Thyroid gland (tissue), 4 donors: Measurements from ENCODE around the gene KIDINS220. TPM values are rescaled to one million over a fixed set of nuclear protein-coding genes. Genes with fewer than 3 reads are reported as not detected.

ENCODE experiments used
- DNase-seq, 2 donors: peaks; one replicate each; pipeline ENCODE4 v3.0.0-alpha.2; 2019
- H3K27ac ChIP-seq, 3 donors: fragments of 200-600 bp; sonication (generic); 1 replicate in 2 of 3; 2 replicates in 1 of 3; pipeline ENCODE4 v1.5.1; 2016 to 2019; ENCODE audit warnings: mild to moderate bottlenecking in 1 of 3, moderate library complexity in 1 of 3
- H3K27me3 ChIP-seq: fragments of 200-600 bp; sonication (generic); one replicate; pipeline ENCODE4 v1.5.1; 2019
- H3K36me3 ChIP-seq, 2 donors: fragments of 200-600 bp; sonication (generic); one replicate each; pipeline ENCODE4 v1.5.1; 2016 to 2019
- H3K4me1 ChIP-seq, 2 donors: fragments of 200-600 bp; sonication (generic); one replicate each; pipeline ENCODE4 v1.5.1; 2017 to 2019
- H3K4me3 ChIP-seq, 3 donors: fragments of 200-600 bp; sonication (generic); replicated peaks in 1 of 3; 1 replicate in 2 of 3; 2 replicates in 1 of 3; pipeline ENCODE4 v1.5.1; 2016; ENCODE audit warnings: mild to moderate bottlenecking in 1 of 3
- H3K9me3 ChIP-seq: fragments of 200-600 bp; sonication (generic); one replicate; pipeline ENCODE4 v1.5.1; 2017
- CTCF ChIP-seq, 6 experiments: fragments of 200-600 bp in 3 of 6; fragments of 450-650 bp in 3 of 6; sonication (generic) in 3 of 6; IDR thresholded peaks; one replicate each; pipeline ENCODE4 v1.5.1; 2016 to 2019; ENCODE audit warnings: antibody characterized with exemption in 6 of 6, mild to moderate bottlenecking in 2 of 6, inconsistent platforms in 1 of 6, moderate library complexity in 1 of 6
- POLR2A ChIP-seq, 2 donors: fragments of 450-650 bp; IDR thresholded peaks; one replicate each; pipeline ENCODE4 v1.6.1; 2017; ENCODE audit warnings: antibody characterized with exemption in 2 of 2, mild to moderate bottlenecking in 2 of 2, moderate library complexity in 1 of 2
- WGBS, 2 donors: methylation state at CpG; one replicate each; pipeline ENCODE4 v1.1.5; 2017; 5-methylcytosine and 5-hydroxymethylcytosine counted together
- intact Hi-C: fragments of 100-400 bp; cut with DNase I; formaldehyde crosslinking; loops from one replicate; pipeline ENCODE4 v1.15.1; 2023
- total RNA-seq, 4 donors: library from RNA; depleted of rRNA; stranded (reverse); fragments of >200 nt; gene quantifications; one replicate each; pipeline ENCODE4 v1.2.3, GENCODE V29; 2016

KIDINS220 gene
- total RNA-seq, 4 donors from 2014 or later = 74.0 to 140 (median 79.3) TPM

DNA sequence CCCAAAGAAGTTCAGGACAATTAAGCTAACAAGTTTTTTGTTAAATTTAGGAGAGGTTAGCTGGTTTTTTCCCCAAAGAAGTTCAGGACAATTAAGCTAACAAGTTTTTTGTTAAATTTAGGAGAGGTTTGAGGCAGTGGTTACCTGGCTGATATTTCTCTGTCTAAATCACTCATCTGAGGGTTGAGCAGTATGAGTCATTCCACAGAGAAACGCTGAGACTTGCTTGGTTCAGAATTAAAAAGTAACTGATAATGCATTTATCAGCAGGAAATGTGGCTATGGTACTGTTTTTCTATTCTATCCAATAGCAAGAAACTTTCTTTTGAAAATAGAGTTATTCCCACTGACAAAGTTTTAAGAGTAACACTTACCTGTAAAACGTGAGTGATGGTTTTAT, 22.8 kb upstream of the KIDINS220 start:
- DNase-seq = no peak
- intact Hi-C loops = no loop called here
- Histone ChIP-seq H3K27ac (no peak overlapping the region), H3K4me3 (no peak overlapping the region), H3K27me3 (no peaks in the 10 kb centered on the region), H3K36me3 (no peaks in the 10 kb centered on the region), H3K4me1 (peaks cover 0 to 3% of the 10 kb centered on the region in 2 donors), H3K9me3 (no peaks in the 10 kb centered on the region)
- 83 to 90% methylated on average over 2 of the region's 2 CpGs for WGBS, 2 donors
- TF ChIP-seq CTCF (IDR thresholded peaks at IDR 0.05) (no peak), POLR2A (IDR thresholded peaks at IDR 0.05) (no peak)

DNA sequence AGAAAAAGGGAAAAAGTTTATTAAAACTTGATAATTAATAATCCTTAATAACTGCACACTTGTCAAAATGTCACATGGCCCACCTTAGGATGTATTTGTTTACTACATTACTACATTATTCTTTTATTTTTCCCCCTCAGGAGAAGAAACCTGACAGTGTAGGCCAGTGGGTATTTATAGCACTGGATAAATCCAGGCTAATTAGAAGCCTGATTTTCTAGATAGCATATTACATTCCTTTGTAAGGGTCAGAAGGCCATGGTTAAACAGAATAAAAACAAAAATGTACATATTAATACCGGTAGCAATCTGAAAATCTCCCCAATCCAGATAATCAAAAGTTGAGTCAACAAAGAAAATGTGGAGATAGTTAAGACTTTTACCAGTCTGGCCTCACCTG, 21.5 kb upstream of the KIDINS220 start:
- H3K27ac ChIP-seq = no peak overlapping the region
- H3K36me3 ChIP-seq = no peaks in the 10 kb centered on the region
- no peaks in the 10 kb centered on the region for H3K27me3 ChIP-seq
- TF ChIP-seq POLR2A (IDR thresholded peaks at IDR 0.05) = no peak
- no peak for TF ChIP-seq CTCF (IDR thresholded peaks at IDR 0.05)
- intact Hi-C loops = no loop called here
- H3K4me3 ChIP-seq = no peak overlapping the region
- 79 to 82% methylated on average over 1 of the region's 1 CpG for WGBS, 2 donors
- H3K9me3 ChIP-seq = no peaks in the 10 kb centered on the region
- no peak for DNase-seq
- peaks cover 0 to 7% of the 10 kb centered on the region in 2 donors for H3K4me1 ChIP-seq

DNA sequence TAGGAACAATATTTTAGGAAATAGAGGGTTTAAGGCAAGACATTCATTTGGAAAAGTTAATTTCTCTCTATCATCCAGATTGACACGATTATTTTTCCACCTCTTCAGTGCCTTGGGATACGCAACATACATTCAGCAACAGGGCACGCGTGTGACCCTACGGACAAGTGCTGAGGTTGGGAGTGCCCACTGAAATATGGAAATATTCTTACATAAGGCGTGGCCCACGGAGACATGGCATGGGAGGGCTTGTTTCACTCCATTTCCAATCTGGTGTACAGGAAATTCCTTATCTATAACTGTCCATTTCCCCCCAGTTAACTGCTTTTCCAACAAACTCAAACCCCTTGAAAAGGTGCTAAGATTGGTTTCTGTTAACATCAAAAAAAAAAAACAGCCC, 20.9 kb upstream of the KIDINS220 start:
- Histone ChIP-seq H3K4me1 (peaks cover 0 to 7% of the 10 kb centered on the region in 2 donors), H3K27me3 (no peaks in the 10 kb centered on the region), H3K27ac (no peak overlapping the region), H3K4me3 (no peak overlapping the region), H3K9me3 (no peaks in the 10 kb centered on the region), H3K36me3 (no peaks in the 10 kb centered on the region)
- no peak for TF ChIP-seq POLR2A (IDR thresholded peaks at IDR 0.05)
- TF ChIP-seq CTCF (IDR thresholded peaks at IDR 0.05) = no peak
- intact Hi-C loops = no loop called here
- DNase-seq = no peak
- WGBS, 2 donors = 96 to 98% methylated on average over 7 of the region's 7 CpGs

DNA sequence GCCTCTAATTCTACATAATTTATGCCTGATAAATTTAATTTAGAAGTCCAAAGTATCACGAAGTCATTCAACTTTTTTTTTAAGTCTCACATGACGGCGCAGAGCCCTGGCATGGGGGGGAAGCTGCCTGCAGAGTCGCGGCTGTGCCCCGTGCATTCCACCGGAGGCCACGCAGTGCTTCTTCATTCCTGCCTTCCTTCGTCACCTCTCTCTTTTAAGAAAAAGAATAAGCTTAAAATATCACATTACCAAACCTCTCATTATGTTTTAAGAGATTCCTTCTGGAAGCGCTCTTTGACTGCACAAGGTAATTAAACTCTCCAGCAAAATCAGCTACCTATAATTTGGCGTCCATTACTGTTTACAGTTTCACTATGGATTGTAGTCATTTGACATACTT, 20.3 kb upstream of the KIDINS220 start:
- H3K4me3 ChIP-seq = no peak overlapping the region
- TF ChIP-seq POLR2A (IDR thresholded peaks at IDR 0.05) (no peak), CTCF (IDR thresholded peaks at IDR 0.05) (no peak)
- intact Hi-C loops = no loop called here
- WGBS, 2 donors = 94 to 97% methylated on average over 11 of the region's 11 CpGs
- peaks cover 0 to 7% of the 10 kb centered on the region in 2 donors for H3K4me1 ChIP-seq
- no peak for DNase-seq
- no peaks in the 10 kb centered on the region for H3K27me3 ChIP-seq
- H3K36me3 ChIP-seq = no peaks in the 10 kb centered on the region
- no peak overlapping the region for H3K27ac ChIP-seq
- H3K9me3 ChIP-seq = no peaks in the 10 kb centered on the region

DNA sequence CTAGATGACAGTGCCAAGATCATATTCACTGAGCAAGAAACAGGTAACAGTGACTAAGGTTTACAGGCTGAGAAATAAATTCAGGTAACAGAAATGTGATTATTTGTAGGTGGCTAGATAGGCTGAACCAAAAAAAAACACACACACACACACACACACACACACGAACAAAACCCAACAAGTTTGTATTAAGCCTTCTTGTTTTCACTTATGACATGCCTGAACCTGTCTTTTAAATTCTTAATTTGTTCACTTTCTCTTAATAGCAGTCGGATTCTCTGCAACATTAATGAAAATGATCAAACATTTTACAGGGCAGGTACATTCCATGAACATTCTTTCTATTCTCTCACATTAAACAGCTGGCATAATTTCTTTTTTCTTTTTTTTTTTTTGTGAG, 18.8 kb upstream of the KIDINS220 start:
- intact Hi-C loops = no loop called here
- H3K27me3 ChIP-seq = no peaks in the 10 kb centered on the region
- 86 to 90% methylated on average over 2 of the region's 2 CpGs for WGBS, 2 donors
- peaks cover 0 to 7% of the 10 kb centered on the region in 2 donors for H3K4me1 ChIP-seq
- no peaks in the 10 kb centered on the region for H3K36me3 ChIP-seq
- H3K27ac ChIP-seq = no peak overlapping the region
- DNase-seq = no peak
- no peaks in the 10 kb centered on the region for H3K9me3 ChIP-seq
- no peak overlapping the region for H3K4me3 ChIP-seq
- TF ChIP-seq POLR2A (IDR thresholded peaks at IDR 0.05) = no peak
- no peak for TF ChIP-seq CTCF (IDR thresholded peaks at IDR 0.05)
